DMS 273 (cell line): ENCODE measurements around the gene CRACR2A.
A peak's percentile ranks its signal among the peaks of the same experiment; 100 is the strongest.

Source experiments
- DNase-seq: peaks from one replicate; lab custom pipeline; 2025; ENCODE audit not compliant: unreplicated experiment; lab: John Stamatoyannopoulos, UW

CRACR2A gene

GRCh38 chr12:3726456-3726855 is 26.5 kb downstream of the CRACR2A start:
- no peak for DNase-seq

- DNase-seq: no peak
These were observed 27.4 kb downstream of the CRACR2A start for GRCh38 chr12:3725388-3726115.

GRCh38 chr12:3723916-3724805 is 28.7 kb downstream of the CRACR2A start:
- DNase-seq: no peak

- no peak for DNase-seq
These were observed 30.5 kb downstream of the CRACR2A start for GRCh38 chr12:3722368-3722767.

- DNase-seq: no peak
These were observed 32.1 kb downstream of the CRACR2A start for GRCh38 chr12:3720772-3721171.

- no peak for DNase-seq
These were observed 34.8 kb downstream of the CRACR2A start for GRCh38 chr12:3718100-3718499.

- DNase-seq: peak; percentile 19
These were observed 35.5 kb downstream of the CRACR2A start for GRCh38 chr12:3717283-3717898.

GRCh38 chr12:3715999-3716398 is 36.9 kb downstream of the CRACR2A start:
- DNase-seq: no peak

- DNase-seq: no peak
These were observed 39.0 kb downstream of the CRACR2A start for GRCh38 chr12:3713947-3714346.

- peak; percentile 7 for DNase-seq
These were observed 39.4 kb downstream of the CRACR2A start for GRCh38 chr12:3713483-3713882.

- peak; percentile 95 for DNase-seq
These were observed 40.5 kb downstream of the CRACR2A start for GRCh38 chr12:3712209-3712992.

GRCh38 chr12:3705354-3705675 is 47.6 kb downstream of the CRACR2A start:
- peak; percentile 36 for DNase-seq

- DNase-seq: peak; percentile 53
These were observed 48.2 kb downstream of the CRACR2A start for GRCh38 chr12:3704512-3705353.

GRCh38 chr12:3700861-3701260 is 52.0 kb downstream of the CRACR2A start:
- no peak for DNase-seq

GRCh38 chr12:3698218-3698974 is 54.5 kb downstream of the CRACR2A start:
- peak; percentile 63 for DNase-seq

GRCh38 chr12:3697311-3697870 is 55.5 kb downstream of the CRACR2A start:
- DNase-seq: no peak

GRCh38 chr12:3694673-3695072 is 58.2 kb downstream of the CRACR2A start:
- DNase-seq: no peak

GRCh38 chr12:3692616-3693365 is 60.1 kb downstream of the CRACR2A start:
- DNase-seq: no peak
